NCI-H226 (cell line): ENCODE data around the gene DFFB.

ENCODE experiments used
- DNase-seq: peaks from one replicate; pipeline ENCODE4 v3.0.0-alpha.2; 2015

DFFB gene

GRCh38 chr1:3876716-3877115 lies 19.4 kb downstream of the DFFB start:
- DNase-seq: no peak

DNA sequence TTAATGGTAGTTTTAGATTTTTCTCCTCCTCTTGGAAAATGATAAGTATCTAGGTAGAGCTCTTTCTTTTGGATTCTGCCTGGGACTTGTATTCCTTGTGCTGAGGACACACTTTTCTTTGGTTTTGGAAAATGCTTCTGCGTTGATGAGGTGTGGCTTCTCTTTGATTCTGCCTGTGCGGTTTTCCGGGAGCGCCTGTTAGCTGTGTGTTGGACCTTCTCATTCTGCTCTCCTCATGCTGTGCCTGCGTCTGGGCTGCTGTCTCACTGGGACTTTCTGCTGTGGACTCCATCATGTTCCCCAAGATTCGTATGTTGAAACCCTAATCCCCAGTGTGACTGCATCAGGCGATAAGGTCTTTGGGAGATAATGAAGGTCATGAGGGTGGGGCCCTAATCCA lies 21.8 kb downstream of the DFFB start:
- DNase-seq: no peak

- no peak for DNase-seq
These were observed 22.6 kb downstream of the DFFB start for GRCh38 chr1:3879787-3880428.

DNA sequence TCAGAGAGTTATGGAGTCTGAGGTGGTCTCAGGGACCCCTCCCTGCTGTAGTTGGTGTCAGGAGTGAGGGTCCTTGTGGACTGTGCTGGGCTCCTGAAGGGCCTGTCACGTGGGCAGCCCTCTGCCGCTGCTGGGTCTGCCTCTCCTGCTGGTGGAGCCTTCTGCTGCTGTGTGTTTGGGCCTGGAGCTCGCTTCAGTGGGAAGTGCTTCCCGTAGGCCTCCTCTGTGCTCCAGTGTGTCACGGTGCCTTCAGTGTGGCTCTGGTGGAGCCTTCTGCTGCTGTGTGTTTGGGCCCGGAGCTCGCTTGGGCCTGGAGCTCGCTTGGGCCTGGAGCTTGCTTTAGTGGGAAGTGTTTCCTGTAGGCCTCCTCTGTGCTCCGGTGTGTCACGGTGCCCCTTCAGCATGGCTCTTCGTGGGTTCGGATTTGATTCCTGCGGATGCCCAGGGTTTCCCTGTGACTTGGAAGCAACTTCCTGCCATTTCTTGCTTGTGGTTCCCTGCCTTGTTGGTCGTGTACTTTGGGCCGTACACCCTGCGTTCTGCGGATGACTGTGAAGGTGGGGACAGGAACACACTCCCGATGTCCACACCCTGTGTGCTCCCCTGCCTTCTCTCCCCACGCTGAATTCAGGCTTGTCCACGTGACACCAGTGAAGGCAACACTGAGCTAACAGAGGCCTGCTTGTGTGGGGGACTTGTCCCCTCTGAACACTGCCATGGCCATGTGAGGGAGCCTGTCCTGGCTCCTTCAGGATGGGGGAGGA lies 23.3 kb downstream of the DFFB start:
- no peak for DNase-seq

DNA sequence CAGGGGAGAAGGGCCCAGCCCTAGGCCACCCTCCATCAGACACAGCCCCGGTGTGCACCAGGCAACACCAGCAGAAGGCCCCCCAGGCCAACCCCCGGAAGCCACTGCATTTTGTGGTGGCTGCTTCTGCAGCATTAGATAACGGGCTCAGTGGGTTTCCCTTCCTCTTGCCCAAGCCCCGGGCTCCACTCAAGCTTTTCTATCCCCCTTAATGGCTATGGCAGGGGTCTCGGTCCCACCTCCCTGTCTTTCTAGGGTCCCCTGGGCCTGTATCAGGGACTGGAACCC lies 23.9 kb downstream of the DFFB start:
- no peak for DNase-seq

DNA sequence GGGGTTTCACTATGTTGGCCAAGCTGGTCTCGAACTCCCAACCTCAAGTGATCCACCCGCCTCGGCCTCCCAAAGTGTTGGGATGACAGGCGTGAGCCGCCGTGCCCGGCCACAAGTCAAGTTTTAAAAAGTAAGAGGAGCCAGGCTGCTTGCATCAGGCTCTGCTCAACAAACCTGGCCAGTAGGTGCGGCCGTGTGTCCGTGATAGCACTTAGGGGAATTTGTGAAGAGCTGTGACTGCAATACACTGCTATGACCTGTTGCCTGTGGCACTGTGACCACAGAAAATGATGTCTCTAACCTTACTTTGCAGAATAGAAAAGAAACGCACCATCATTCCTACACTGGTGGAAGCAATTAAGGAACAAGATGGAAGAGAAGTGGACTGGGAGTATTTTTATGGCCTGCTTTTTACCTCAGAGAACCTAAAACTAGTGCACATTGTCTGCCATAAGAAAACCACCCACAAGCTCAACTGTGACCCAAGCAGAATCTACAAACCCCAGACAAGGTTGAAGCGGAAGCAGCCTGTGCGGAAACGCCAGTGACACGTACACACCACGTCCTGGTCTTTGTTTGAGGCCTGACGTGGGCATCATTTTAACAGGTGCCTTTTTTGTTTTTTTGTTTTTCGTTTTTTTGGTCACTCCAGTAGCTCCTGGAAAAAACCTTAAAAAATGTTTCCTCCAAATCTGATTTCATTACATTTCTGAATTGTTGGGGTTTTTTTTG lies 26.1 kb downstream of the DFFB start:
- DNase-seq: no peak

DNA sequence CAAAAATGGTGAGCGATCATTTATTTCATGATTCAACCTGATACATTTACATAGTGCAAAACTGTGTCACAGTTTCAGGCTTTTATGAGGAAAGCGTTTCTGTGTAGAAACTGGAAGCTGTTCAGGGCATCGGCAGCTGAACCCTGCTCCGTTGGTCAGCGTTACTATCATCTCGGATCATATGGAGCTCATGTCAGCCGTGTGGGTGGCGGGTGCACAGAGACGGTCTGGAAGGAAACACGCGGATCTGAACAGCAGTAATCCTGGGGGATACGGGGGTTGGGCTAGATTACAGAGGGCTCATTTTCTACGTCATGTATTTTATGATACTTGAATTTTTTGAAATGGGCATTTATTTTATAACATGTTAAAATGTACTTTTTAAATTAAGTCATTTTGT lies 27.7 kb downstream of the DFFB start:
- no peak for DNase-seq

- no peak for DNase-seq
These were observed 28.3 kb downstream of the DFFB start for GRCh38 chr1:3885611-3886010.

DNA sequence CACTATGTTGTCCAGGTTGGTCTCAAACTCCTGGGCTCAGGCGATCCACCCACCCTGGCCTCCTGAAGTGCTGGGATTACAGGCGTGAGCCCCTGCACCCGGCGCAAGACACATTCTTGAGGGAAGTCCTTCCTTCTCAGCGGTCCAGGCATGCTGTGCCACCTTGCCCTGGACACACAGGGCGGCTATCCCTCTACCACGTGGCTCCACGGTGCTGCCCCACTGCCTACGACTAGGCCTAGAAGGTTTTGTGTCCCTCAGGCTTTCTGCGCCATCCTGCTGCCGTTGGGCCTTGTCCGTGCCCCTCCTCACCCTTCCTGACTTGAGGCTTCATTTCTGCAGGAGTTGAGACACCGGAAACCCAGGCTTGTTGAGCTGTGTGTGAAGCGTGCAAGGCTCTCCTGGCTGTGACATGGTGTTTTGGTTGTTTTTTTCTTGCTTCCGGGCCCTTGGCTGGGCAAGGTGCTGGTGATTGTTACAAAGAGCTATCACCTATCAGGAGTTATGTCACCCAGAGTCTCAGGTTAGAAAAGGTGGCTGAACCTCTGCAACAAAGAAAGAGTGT lies 28.9 kb downstream of the DFFB start:
- DNase-seq: no peak

DNA sequence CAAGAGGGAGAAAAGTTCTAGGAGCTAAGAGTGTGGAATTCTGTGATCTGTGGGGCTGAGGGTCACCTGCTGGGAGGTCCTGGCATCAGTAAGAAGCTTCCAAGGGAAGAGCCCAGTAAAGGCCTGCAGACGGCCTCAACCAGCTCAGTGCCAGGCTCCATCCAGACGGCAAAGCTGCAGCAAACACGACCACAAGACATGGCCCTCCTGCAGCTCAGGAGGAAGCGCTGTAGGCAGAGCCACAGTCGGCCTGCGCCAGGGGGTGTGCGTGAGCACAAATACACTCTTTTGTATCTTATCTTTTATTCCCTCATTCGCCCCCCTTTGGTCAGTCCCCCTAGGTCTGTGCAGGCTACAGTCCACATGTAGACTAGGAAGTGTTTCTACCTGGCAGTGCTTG lies 29.4 kb downstream of the DFFB start:
- no peak for DNase-seq

GRCh38 chr1:3888301-3888700 lies 31.0 kb downstream of the DFFB start:
- DNase-seq: no peak

- DNase-seq: no peak
These were observed 32.7 kb downstream of the DFFB start for GRCh38 chr1:3889936-3890335.

DNA sequence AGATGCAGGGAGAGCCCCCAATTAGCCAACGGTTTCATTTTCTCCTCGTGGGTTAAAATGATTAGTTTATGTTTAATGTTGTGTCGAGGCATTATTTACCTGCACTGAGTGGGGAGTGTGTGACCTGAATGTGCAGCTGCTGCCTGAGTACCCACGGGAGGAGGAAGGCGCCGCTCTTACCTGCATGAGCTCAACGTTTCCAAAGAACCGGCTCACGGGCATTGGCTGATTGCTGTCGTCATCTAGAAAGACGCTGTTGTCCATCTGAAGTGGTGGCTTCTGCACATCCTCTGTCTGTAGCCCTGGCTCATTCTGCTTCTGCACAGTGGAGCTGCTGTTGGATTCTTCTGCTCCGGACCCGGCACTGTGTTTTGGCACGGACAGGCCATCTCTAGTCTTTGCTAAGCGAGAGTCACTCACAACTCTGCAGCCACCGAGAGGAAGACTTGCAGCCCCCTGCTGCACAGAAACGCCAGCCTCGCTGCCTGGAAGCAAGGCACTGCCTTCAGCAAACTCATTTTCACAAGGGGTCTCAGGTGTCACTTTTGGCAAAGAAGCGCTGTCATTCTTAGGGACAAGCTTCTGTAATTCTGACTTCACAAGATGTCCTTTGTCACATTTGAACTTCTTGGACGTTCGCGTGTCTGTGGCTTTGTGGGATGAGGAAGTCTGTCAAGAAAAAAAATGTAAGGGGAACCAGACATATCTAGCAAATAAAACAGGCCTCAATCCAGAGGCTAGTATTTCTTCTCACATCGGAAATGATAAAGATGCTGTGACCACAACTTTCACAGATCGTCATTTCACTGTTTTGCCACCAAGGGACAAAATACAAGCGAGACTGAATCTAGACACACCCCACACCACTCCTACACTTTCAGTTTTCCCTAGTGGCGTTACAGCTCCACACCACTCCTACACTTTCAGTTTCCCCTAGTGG lies 33.4 kb downstream of the DFFB start:
- DNase-seq: no peak

DNA sequence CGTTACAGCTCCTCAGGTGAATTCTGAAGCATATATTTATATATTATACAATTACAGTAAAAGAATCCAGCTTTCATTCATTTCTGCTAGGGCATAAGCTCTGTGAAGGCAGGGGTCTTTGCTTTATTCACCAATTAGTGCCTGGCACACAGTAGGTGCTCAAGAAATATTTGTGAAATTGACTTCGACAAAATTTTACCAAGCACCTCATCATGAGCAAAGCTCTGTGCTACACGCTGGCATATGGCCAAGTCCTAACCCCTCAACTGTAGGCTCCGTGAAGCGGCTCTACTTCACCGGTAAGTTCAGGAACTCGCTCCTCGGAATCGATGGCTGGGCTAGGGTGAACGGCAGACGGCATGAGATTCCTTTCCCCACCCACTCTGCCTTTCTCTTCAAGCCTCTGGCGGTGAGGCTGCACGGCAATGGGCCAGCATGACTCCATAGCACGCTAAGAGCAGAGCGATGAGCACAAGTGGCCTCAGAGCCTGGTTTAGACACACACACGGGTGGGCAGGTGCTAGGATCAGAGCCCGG lies 34.1 kb downstream of the DFFB start:
- DNase-seq: no peak

GRCh38 chr1:3892748-3893147 lies 35.5 kb downstream of the DFFB start:
- DNase-seq: no peak

- no peak for DNase-seq
These were observed 35.9 kb downstream of the DFFB start for GRCh38 chr1:3893190-3893589.

GRCh38 chr1:3894626-3895278 lies 37.5 kb downstream of the DFFB start:
- DNase-seq: no peak

DNA sequence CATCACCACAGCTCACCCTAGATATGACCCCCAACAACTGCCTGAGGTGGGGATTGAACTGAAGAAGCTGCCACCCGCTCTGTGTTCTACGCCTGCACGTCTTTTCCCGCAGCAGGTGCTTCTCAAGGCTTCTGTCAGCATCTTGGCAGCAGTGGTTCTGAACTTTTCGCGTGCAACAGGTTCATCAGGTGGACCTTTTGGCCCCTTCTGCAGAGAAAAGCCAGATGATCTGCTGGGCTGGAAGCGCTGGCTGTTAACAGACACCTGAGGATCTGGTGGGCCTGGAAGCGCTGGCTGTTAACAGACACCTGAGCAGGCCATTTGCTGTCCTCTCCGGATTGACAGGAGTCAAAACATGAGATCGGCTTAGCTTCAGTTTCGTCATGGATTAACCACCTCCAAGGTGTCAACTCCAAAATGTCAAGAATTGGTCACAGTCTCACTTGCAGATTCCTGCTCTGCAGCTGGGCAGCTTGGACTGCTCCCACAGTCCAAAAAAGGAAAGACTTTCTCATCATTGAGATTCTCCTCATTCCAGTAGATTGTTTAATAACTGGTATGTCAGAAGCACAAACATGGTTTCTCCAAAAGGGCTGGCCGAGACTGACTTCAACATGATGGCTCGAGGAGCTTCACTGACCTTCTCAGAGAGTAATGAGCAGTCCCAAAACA lies 38.1 kb downstream of the DFFB start:
- no peak for DNase-seq

GRCh38 chr1:3895951-3896325 lies 38.7 kb downstream of the DFFB start:
- DNase-seq: no peak

GRCh38 chr1:3896396-3897000 lies 39.2 kb downstream of the DFFB start:
- no peak for DNase-seq

GRCh38 chr1:3898475-3898735 lies 41.1 kb downstream of the DFFB start:
- DNase-seq: no peak
